ENCODE measurements around the gene ATF7. TPM values are rescaled to one million over a fixed set of nuclear protein-coding genes. Genes with fewer than 3 reads are reported as not detected.
A peak's percentile ranks its signal among the peaks of the same experiment; 100 is the strongest.

ATF7 gene
- polyA plus RNA-seq (2013, experiment 1 of 4) = 21.9 TPM
- polyA plus RNA-seq (2013, experiment 2 of 4) = 25.4 TPM
- 17.2 TPM for polyA plus RNA-seq (2013, experiment 3 of 4)
- polyA plus RNA-seq (2013, experiment 4 of 4) = 19.8 TPM

GRCh38 chr12:53625946-53626701 lies at the start of gene ATF7:
Gene ATF7 (minus strand): TSS chr12:53626382. CDS start chr12:53601000, 25,382 bp downstream.
- peak within 1 kb of the TSS; percentile 92 for H3K4me3 ChIP-seq (ENCODE audit: insufficient read depth, low read depth, low read length)
- H3K36me3 ChIP-seq (ENCODE audit: control insufficient read depth, insufficient read depth, low read length) = no peaks in the 10 kb centered on the region
- H3K27ac ChIP-seq (ENCODE audit: insufficient read depth, low read depth, low read length, poor library complexity, severe bottlenecking) = peak within 1 kb of the TSS; percentile 99
- WGBS, 2 experiments = 0 to 1% methylated on average over 48 of the region's 48 CpGs
- H3K27me3 ChIP-seq (ENCODE audit: control insufficient read depth, insufficient read depth, low read length, poor library complexity, severe bottlenecking) = no peaks in the 10 kb centered on the region
- peaks cover 17% of the 10 kb centered on the region for H3K4me1 ChIP-seq (ENCODE audit: control insufficient read depth, insufficient read depth, low read length)
- H3K9me3 ChIP-seq (ENCODE audit: control insufficient read depth, low read length) = no peaks in the 10 kb centered on the region

GRCh38 chr12:53674977-53675700 lies 49.0 kb upstream of the ATF7 start:
- Histone ChIP-seq H3K27me3 (ENCODE audit: control insufficient read depth, insufficient read depth, low read length, poor library complexity, severe bottlenecking) (no peaks in the 10 kb centered on the region), H3K27ac (ENCODE audit: insufficient read depth, low read depth, low read length, poor library complexity, severe bottlenecking) (peak overlapping the region; percentile 77), H3K36me3 (ENCODE audit: control insufficient read depth, insufficient read depth, low read length) (peaks cover 26% of the 10 kb centered on the region), H3K9me3 (ENCODE audit: control insufficient read depth, low read length) (no peaks in the 10 kb centered on the region), H3K4me3 (ENCODE audit: insufficient read depth, low read depth, low read length) (peak overlapping the region; percentile 77), H3K4me1 (ENCODE audit: control insufficient read depth, insufficient read depth, low read length) (peaks cover 21% of the 10 kb centered on the region)
- WGBS, 2 experiments = 63 to 65% methylated on average over 8 of the region's 8 CpGs

GRCh38 chr12:53670971-53671370 lies 44.8 kb upstream of the ATF7 start:
- no peaks in the 10 kb centered on the region for H3K9me3 ChIP-seq (ENCODE audit: control insufficient read depth, low read length)
- no peak overlapping the region for H3K4me3 ChIP-seq (ENCODE audit: insufficient read depth, low read depth, low read length)
- no peaks in the 10 kb centered on the region for H3K27me3 ChIP-seq (ENCODE audit: control insufficient read depth, insufficient read depth, low read length, poor library complexity, severe bottlenecking)
- no peak overlapping the region for H3K27ac ChIP-seq (ENCODE audit: insufficient read depth, low read depth, low read length, poor library complexity, severe bottlenecking)
- peaks cover 8% of the 10 kb centered on the region for H3K4me1 ChIP-seq (ENCODE audit: control insufficient read depth, insufficient read depth, low read length)
- H3K36me3 ChIP-seq (ENCODE audit: control insufficient read depth, insufficient read depth, low read length) = peaks cover 50% of the 10 kb centered on the region

- WGBS, 2 experiments = 92 to 94% methylated on average over 7 of the region's 7 CpGs
- Histone ChIP-seq H3K4me1 (ENCODE audit: control insufficient read depth, insufficient read depth, low read length) (peaks cover 8% of the 10 kb centered on the region), H3K4me3 (ENCODE audit: insufficient read depth, low read depth, low read length) (no peak overlapping the region), H3K36me3 (ENCODE audit: control insufficient read depth, insufficient read depth, low read length) (peaks cover 56% of the 10 kb centered on the region), H3K9me3 (ENCODE audit: control insufficient read depth, low read length) (no peaks in the 10 kb centered on the region), H3K27ac (ENCODE audit: insufficient read depth, low read depth, low read length, poor library complexity, severe bottlenecking) (no peak overlapping the region), H3K27me3 (ENCODE audit: control insufficient read depth, insufficient read depth, low read length, poor library complexity, severe bottlenecking) (no peaks in the 10 kb centered on the region)
Observed at GRCh38 chr12:53670308-53670707, 44.1 kb upstream of the ATF7 start.

- Histone ChIP-seq H3K4me3 (ENCODE audit: insufficient read depth, low read depth, low read length) (no peak overlapping the region), H3K27me3 (ENCODE audit: control insufficient read depth, insufficient read depth, low read length, poor library complexity, severe bottlenecking) (no peaks in the 10 kb centered on the region), H3K4me1 (ENCODE audit: control insufficient read depth, insufficient read depth, low read length) (no peaks in the 10 kb centered on the region), H3K9me3 (ENCODE audit: control insufficient read depth, low read length) (no peaks in the 10 kb centered on the region), H3K27ac (ENCODE audit: insufficient read depth, low read depth, low read length, poor library complexity, severe bottlenecking) (no peak overlapping the region), H3K36me3 (ENCODE audit: control insufficient read depth, insufficient read depth, low read length) (peaks cover 50% of the 10 kb centered on the region)
- 95 to 98% methylated on average over 2 of the region's 2 CpGs for WGBS, 2 experiments
Observed at GRCh38 chr12:53667080-53667479, 40.9 kb upstream of the ATF7 start.

GRCh38 chr12:53664936-53665335 lies 38.8 kb upstream of the ATF7 start:
- H3K27ac ChIP-seq (ENCODE audit: insufficient read depth, low read depth, low read length, poor library complexity, severe bottlenecking) = no peak overlapping the region
- WGBS, 2 experiments = 92 to 95% methylated on average over 7 of the region's 7 CpGs
- peaks cover 34% of the 10 kb centered on the region for H3K36me3 ChIP-seq (ENCODE audit: control insufficient read depth, insufficient read depth, low read length)

GRCh38 chr12:53664191-53664590 lies 38.0 kb upstream of the ATF7 start:
- Histone ChIP-seq H3K4me1 (ENCODE audit: control insufficient read depth, insufficient read depth, low read length) (peaks cover 11% of the 10 kb centered on the region), H3K36me3 (ENCODE audit: control insufficient read depth, insufficient read depth, low read length) (peaks cover 27% of the 10 kb centered on the region)
- 83 to 87% methylated on average over 5 of the region's 5 CpGs for WGBS, 2 experiments

More at GRCh38 chr12:53664936-53665335, 38.8 kb upstream of the ATF7 start:
- no peaks in the 10 kb centered on the region for H3K9me3 ChIP-seq (ENCODE audit: control insufficient read depth, low read length)
- H3K4me3 ChIP-seq (ENCODE audit: insufficient read depth, low read depth, low read length) = no peak overlapping the region
- no peaks in the 10 kb centered on the region for H3K27me3 ChIP-seq (ENCODE audit: control insufficient read depth, insufficient read depth, low read length, poor library complexity, severe bottlenecking)
- H3K4me1 ChIP-seq (ENCODE audit: control insufficient read depth, insufficient read depth, low read length) = peaks cover 4% of the 10 kb centered on the region

GRCh38 chr12:53660041-53660440 lies 33.9 kb upstream of the ATF7 start:
- peaks cover 25% of the 10 kb centered on the region for H3K4me1 ChIP-seq (ENCODE audit: control insufficient read depth, insufficient read depth, low read length)
- H3K27ac ChIP-seq (ENCODE audit: insufficient read depth, low read depth, low read length, poor library complexity, severe bottlenecking) = peak overlapping the region; percentile 93
- H3K27me3 ChIP-seq (ENCODE audit: control insufficient read depth, insufficient read depth, low read length, poor library complexity, severe bottlenecking) = no peaks in the 10 kb centered on the region
- H3K9me3 ChIP-seq (ENCODE audit: control insufficient read depth, low read length) = no peaks in the 10 kb centered on the region
- no peak overlapping the region for H3K4me3 ChIP-seq (ENCODE audit: insufficient read depth, low read depth, low read length)
- peaks cover 4% of the 10 kb centered on the region for H3K36me3 ChIP-seq (ENCODE audit: control insufficient read depth, insufficient read depth, low read length)
- 83 to 97% methylated on average over 4 to 5 of the region's 5 CpGs for WGBS, 2 experiments

More at GRCh38 chr12:53664191-53664590, 38.0 kb upstream of the ATF7 start:
- Histone ChIP-seq H3K9me3 (ENCODE audit: control insufficient read depth, low read length) (no peaks in the 10 kb centered on the region), H3K27ac (ENCODE audit: insufficient read depth, low read depth, low read length, poor library complexity, severe bottlenecking) (no peak overlapping the region), H3K27me3 (ENCODE audit: control insufficient read depth, insufficient read depth, low read length, poor library complexity, severe bottlenecking) (no peaks in the 10 kb centered on the region), H3K4me3 (ENCODE audit: insufficient read depth, low read depth, low read length) (no peak overlapping the region)

GRCh38 chr12:53659571-53659981 lies 33.4 kb upstream of the ATF7 start:
- H3K27ac ChIP-seq (ENCODE audit: insufficient read depth, low read depth, low read length, poor library complexity, severe bottlenecking) = peak overlapping the region; percentile 93
- 84% methylated on average over 2 of the region's 2 CpGs; no CpG with 5 or more reads in 1 of the 2 experiments for WGBS, 2 experiments
- H3K4me3 ChIP-seq (ENCODE audit: insufficient read depth, low read depth, low read length) = no peak overlapping the region
- H3K36me3 ChIP-seq (ENCODE audit: control insufficient read depth, insufficient read depth, low read length) = peaks cover 4% of the 10 kb centered on the region
- H3K4me1 ChIP-seq (ENCODE audit: control insufficient read depth, insufficient read depth, low read length) = peaks cover 25% of the 10 kb centered on the region
- no peaks in the 10 kb centered on the region for H3K9me3 ChIP-seq (ENCODE audit: control insufficient read depth, low read length)
- H3K27me3 ChIP-seq (ENCODE audit: control insufficient read depth, insufficient read depth, low read length, poor library complexity, severe bottlenecking) = no peaks in the 10 kb centered on the region

GRCh38 chr12:53659011-53659551 lies 32.9 kb upstream of the ATF7 start:
- 2 to 3% methylated on average over 3 of the region's 3 CpGs for WGBS, 2 experiments

More at GRCh38 chr12:53659011-53659551, 32.9 kb upstream of the ATF7 start:
- Histone ChIP-seq H3K36me3 (ENCODE audit: control insufficient read depth, insufficient read depth, low read length) (peaks cover 4% of the 10 kb centered on the region), H3K9me3 (ENCODE audit: control insufficient read depth, low read length) (no peaks in the 10 kb centered on the region), H3K4me1 (ENCODE audit: control insufficient read depth, insufficient read depth, low read length) (peaks cover 25% of the 10 kb centered on the region), H3K4me3 (ENCODE audit: insufficient read depth, low read depth, low read length) (no peak overlapping the region), H3K27ac (ENCODE audit: insufficient read depth, low read depth, low read length, poor library complexity, severe bottlenecking) (peak overlapping the region; percentile 93), H3K27me3 (ENCODE audit: control insufficient read depth, insufficient read depth, low read length, poor library complexity, severe bottlenecking) (no peaks in the 10 kb centered on the region)
